Muscle layer of duodenum (tissue), 2 donors: ENCODE measurements around the gene CUTC.

Source experiments
- H3K27ac ChIP-seq: one replicate; pipeline ENCODE4 v1.7.0; 2013; ENCODE audit warnings: mild to moderate bottlenecking, low read length
- H3K27me3 ChIP-seq: one replicate; pipeline ENCODE4 v1.7.0; 2013; ENCODE audit warnings: low read depth, mild to moderate bottlenecking, control low read depth, low read length
- H3K36me3 ChIP-seq, 2 donors: one replicate each; pipeline ENCODE4 v1.7.0; 2013; ENCODE audit warnings: low read length in 2 of 2, control low read depth in 1 of 2, mild to moderate bottlenecking in 1 of 2; ENCODE audit not compliant: insufficient read depth in 2 of 2, control insufficient read depth in 1 of 2
- H3K4me1 ChIP-seq, 2 donors: one replicate each; pipeline ENCODE4 v1.7.0; 2013; ENCODE audit warnings: low read length in 2 of 2, mild to moderate bottlenecking in 2 of 2, control low read depth in 1 of 2, moderate library complexity in 1 of 2; ENCODE audit not compliant: insufficient read depth in 2 of 2, control insufficient read depth in 1 of 2
- H3K4me3 ChIP-seq, 2 donors: one replicate each; pipeline ENCODE4 v1.7.0; 2013; ENCODE audit warnings: low read length in 2 of 2, low read depth in 1 of 2, mild to moderate bottlenecking in 1 of 2
- H3K9me3 ChIP-seq, 2 donors: one replicate each; pipeline ENCODE4 v1.7.0; 2013; ENCODE audit warnings: low read length in 2 of 2, control low read depth in 1 of 2, mild to moderate bottlenecking in 1 of 2; ENCODE audit not compliant: control insufficient read depth in 1 of 2
- donor health status: healthy.

Gene CUTC

DNA sequence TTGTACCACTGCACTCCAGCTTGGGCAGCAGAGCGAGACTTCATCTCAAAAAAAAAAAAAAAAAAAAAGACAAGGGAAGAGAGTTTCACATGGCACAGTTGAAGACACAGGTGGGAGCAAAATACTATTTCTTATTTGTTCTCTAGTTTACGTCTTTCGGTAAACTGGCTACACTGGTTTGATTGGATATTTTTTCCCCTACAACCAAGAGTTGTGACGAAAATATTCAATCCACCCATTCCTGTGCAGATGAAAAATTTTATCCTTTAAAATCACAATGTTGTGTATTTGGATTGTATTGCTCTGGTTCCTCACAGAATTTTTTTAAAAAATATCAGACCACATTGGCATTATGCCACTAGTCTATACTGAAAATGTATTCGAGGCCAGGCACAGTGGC, 35.9 kb downstream of the CUTC start:
- H3K27ac ChIP-seq: no peak overlapping the region
- H3K36me3 ChIP-seq: no peaks in the 10 kb centered on the region
- H3K4me3 ChIP-seq: no peak overlapping the region
- H3K4me1 ChIP-seq: no peaks in the 10 kb centered on the region
- no peaks in the 10 kb centered on the region for H3K27me3 ChIP-seq
- H3K9me3 ChIP-seq: no peaks in the 10 kb centered on the region

DNA sequence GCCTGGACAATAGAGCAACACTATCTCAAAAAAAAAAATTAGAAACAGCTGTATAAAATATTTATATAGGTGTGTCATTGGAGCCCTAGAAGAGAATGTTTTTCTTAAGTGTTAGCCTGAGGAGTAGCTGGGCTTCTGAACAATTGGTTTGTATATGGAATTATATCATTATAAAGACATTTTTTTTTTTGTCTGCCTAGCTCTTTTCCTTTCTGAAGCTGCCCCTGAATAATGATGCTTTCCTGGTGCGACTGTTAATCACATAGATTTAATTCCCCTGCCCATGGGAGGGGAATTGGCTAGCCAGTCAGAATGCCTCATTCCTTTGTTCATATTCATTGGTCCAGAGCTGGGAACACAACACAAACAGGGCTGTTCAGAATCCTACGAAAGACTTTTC, 36.5 kb downstream of the CUTC start:
- Histone ChIP-seq H3K27ac (no peak overlapping the region), H3K27me3 (no peaks in the 10 kb centered on the region), H3K9me3 (no peaks in the 10 kb centered on the region), H3K4me3 (no peak overlapping the region), H3K4me1 (no peaks in the 10 kb centered on the region), H3K36me3 (no peaks in the 10 kb centered on the region)

DNA sequence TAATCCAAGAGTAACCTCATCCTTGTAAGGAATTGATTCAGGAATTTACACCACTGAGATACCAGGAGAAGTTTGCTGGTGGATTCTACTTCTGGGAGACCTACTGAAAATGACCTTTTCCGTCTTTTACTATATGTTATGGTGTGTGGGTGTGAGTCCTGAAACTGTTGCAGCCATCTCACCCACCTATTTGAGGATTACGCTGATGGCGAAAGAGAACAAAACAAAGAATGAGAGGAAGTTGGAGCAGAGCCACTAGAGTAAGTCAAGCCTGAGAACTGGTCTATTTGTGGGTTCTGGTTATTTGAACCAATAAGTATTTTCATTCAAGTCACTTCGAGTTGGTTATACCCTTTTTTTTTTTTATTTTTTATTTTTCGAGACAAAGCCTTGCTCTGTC, 37.7 kb downstream of the CUTC start:
- no peak overlapping the region for H3K27ac ChIP-seq
- no peaks in the 10 kb centered on the region for H3K9me3 ChIP-seq
- H3K4me1 ChIP-seq: no peaks in the 10 kb centered on the region
- H3K27me3 ChIP-seq: no peaks in the 10 kb centered on the region
- no peaks in the 10 kb centered on the region for H3K36me3 ChIP-seq
- H3K4me3 ChIP-seq: no peak overlapping the region

DNA sequence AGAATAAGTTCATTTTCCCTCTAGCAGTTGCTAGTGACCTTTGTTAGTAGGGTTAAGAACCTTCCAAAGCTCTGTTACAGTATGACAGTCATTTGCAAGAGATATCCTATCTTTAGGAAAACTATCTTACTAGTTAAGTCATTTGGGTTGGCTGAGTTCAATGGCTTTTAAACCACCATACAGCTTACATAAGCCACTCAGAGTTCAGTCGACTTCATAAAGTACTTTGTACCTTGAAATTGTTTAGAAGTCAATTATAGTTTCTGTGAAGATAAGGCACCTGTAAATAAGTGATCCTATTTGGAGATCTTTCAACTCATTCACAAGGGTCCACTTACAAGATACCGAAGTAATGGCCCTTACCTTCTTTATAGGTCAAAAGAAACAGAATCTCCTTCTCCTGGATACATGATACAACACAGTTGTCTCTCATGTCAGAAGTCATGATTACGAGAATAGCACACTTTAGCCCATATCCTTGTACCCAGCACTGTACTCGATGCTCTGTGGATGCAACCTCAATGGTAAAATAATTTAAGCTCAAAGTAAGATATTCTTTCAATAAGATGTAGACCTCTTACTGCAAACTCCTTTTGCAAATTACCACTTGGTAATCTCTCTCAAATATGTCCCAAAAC, 38.5 kb downstream of the CUTC start:
- no peak overlapping the region for H3K27ac ChIP-seq

DNA sequence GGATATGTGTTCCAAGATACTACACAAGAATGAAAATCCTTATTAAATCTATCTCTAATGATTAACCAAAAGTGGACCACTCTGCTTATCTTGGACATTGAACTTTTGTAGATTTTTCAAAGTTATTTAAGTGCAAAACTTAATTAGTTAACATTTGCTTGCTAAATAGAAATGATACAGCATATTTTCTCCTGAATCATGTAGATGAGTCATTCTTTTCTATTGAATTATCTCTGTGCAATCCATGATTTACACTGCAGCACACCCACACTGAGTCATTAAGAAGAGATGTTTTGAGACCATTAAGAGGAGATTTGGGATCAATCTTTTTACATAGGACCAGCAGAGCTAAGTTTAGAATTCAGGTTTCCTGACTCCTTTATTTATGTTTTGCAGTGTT, 43.8 kb downstream of the CUTC start:
- Histone ChIP-seq H3K4me1 (no peaks in the 10 kb centered on the region), H3K27ac (no peak overlapping the region), H3K4me3 (no peak overlapping the region), H3K9me3 (no peaks in the 10 kb centered on the region), H3K27me3 (no peaks in the 10 kb centered on the region), H3K36me3 (no peaks in the 10 kb centered on the region)

More for the DNA sequence above, 38.5 kb downstream of the CUTC start:
- Histone ChIP-seq H3K9me3 (no peaks in the 10 kb centered on the region), H3K36me3 (no peaks in the 10 kb centered on the region), H3K4me3 (no peak overlapping the region), H3K4me1 (no peaks in the 10 kb centered on the region), H3K27me3 (no peaks in the 10 kb centered on the region)

DNA sequence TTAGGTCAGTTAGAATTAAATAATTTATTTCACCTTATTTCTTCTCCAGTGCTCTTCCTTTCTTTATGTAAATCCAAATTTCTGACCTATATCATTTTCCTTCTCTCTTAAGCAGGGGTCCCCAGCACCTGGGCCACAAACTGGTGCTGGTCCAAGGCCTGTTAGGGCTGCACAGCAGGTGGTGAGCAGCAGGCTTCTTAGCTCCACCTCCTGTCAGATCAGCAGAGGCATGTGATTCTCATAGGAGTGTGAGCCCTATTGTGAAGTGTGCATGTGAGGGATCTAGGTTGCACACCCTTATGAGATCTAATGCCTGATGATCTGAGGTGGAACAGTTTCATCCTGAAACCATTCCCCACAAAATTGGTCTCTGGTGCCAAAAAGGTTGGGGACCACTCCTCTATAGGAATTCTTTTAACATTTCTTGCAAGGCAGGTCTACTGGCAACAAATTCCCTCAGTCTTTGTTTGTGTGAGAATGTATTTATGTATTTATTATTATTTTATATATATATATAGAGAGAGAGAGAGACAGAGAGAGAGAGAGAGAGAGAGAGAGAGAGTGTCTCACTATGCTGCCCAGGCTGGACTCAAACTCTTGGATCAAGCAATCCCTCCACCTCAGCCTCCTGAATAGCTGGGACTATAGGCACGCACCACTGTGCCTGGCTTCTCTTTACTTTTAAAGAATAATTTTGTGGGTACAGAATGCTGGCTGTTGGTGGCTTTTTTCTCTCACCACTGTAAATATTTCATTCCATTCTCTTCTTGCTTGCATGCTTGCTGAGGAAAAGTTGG, 46.1 kb downstream of the CUTC start:
- no peak overlapping the region for H3K27ac ChIP-seq
- no peaks in the 10 kb centered on the region for H3K27me3 ChIP-seq
- no peak overlapping the region for H3K4me3 ChIP-seq
- no peaks in the 10 kb centered on the region for H3K9me3 ChIP-seq
- H3K36me3 ChIP-seq: no peaks in the 10 kb centered on the region
- H3K4me1 ChIP-seq: no peaks in the 10 kb centered on the region

DNA sequence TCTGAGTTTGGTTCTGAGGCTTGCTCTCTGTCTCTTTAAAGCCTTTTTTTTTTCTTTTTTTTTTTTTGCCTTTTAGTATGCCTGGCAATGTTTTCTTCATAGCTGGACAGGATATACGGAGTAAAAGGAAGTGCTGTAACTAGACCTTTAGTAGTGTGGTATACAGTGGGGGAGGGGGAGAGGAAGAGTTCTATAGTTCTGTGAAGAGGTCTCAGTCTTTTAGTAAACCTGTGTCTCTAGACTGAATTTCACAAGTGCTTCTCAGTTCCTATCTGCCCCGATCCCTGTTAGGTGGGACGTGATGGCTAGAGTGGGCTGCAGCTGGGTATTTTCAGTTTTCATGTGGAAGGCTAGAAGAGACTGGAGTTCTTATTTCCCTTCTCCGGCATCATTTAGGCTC, 47.3 kb downstream of the CUTC start:
- no peaks in the 10 kb centered on the region for H3K9me3 ChIP-seq
- peak overlapping the region; percentile 17 to 31 for H3K4me3 ChIP-seq
- H3K36me3 ChIP-seq: no peaks in the 10 kb centered on the region
- H3K27ac ChIP-seq: peak overlapping the region; percentile 72
- peaks cover 0 to 5% of the 10 kb centered on the region in 2 donors for H3K4me1 ChIP-seq
- H3K27me3 ChIP-seq: no peaks in the 10 kb centered on the region

DNA sequence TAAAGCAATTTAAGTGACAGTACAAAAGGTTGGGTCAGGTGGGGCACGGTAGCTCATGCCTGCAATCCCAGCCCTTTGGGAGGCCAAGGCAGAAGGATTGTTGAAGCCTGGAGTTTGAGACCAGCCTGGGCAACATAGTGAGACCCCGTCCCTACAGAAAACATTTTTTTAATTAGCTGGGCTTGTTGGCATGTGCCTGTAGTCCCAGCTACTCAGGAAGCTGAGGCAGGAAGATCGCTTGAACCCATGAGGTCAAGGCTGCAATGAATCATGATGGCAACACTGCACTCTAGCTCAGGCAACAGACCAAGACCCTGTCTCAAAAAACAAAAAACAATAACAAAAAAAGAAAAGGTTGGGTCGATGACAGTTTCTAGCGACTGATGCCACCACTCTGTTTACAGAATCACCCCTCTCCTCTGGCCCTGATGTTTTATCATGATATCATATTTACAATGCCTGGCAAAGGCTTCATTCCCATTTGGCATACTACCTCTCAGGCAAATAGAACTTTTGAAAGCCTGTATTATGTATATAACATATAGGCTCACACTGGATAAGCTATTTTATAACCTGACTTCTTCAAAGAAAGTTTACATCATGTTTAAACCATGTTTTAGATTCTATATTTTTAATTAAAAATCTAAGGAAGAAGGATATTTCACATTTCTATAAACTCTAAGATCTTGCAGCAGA, 49.8 kb downstream of the CUTC start:
- Histone ChIP-seq H3K27me3 (no peaks in the 10 kb centered on the region), H3K36me3 (no peaks in the 10 kb centered on the region), H3K4me1 (peaks cover 0 to 8% of the 10 kb centered on the region in 2 donors), H3K27ac (no peak overlapping the region), H3K4me3 (no peak overlapping the region), H3K9me3 (no peaks in the 10 kb centered on the region)

DNA sequence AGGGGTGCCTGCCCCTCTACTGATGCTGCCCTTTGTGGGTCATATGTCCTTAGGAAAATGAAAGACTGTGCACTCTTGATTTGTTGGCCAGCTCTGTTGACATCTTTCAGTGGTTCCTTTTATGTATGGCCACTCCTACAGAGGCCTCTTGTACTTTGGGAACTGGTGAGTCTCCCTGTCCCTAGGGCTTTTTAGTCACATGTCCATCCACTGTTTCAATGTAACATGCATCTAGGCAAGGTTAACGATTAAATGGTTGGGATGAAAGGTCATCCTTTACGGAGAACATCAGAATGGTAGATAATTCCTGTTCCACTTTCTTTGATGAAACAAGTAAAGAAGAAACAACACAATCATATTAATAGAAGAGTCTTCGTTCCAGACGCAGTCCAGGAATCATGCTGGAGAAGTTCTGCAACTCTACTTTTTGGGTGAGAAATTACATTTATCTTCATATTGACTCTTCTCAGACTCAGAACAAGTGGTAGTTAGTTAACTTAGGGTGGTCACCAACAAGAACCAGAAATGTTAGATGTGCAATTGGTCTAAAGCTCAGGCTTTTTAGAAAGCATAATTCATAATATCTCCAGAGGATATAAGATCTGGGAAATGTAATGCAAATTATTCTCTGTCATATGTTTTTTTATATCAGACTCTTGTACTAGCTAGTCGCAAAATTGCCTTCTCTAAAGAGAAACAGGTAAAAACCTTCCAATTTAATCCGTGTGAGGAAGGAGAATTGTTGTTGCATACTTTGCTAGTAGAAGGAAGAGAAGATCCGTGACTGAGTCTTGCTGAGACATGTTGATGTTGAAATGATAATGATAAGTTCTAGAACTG, 50.6 kb downstream of the CUTC start, which contains the start of gene ABCC2:
TSS of gene ABCC2 (plus strand) at position 194 of the 840 bp plus-strand sequence. CDS start at position 399, 205 bp downstream.
- Histone ChIP-seq H3K9me3 (no peaks in the 10 kb centered on the region), H3K4me3 (no peak within 1 kb of the TSS), H3K27ac (no peak within 1 kb of the TSS), H3K4me1 (peaks cover 0 to 8% of the 10 kb centered on the region in 2 donors), H3K27me3 (no peaks in the 10 kb centered on the region), H3K36me3 (no peaks in the 10 kb centered on the region)

DNA sequence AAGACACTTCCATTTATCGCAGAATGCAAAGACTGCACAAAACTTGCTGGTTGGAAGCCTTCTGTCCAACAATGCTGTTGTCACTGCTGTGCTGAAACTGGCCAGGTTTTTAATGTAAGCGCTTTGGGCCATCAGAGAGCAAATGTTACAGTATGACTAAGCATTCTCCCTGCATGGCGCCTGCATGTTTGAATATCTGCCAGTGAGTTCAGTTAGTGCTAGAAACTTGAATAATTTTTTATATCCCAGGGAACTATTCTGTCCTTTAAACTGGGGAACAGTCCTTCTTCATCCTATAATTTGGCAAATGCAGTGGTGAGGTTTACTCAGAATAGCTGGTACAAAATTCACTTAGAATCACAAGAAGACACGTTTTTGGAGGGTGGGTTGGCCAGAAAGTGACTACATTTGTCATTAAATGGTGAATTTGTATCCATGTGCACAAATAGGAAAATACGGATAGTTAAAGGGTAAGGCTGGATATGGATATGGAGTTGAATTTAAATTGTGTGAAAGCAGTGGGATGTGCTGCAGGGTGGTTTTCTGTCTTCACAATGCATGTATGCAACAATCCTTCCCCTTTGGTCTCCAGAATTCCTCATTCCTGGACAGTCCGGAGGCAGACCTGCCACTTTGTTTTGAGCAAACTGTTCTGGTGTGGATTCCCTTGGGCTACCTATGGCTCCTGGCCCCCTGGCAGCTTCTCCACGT, 52.1 kb downstream of the CUTC start:
- Histone ChIP-seq H3K9me3 (no peaks in the 10 kb centered on the region), H3K36me3 (no peaks in the 10 kb centered on the region), H3K27me3 (no peaks in the 10 kb centered on the region), H3K27ac (peak overlapping the region; percentile 17), H3K4me3 (no peak overlapping the region), H3K4me1 (peaks cover 0 to 8% of the 10 kb centered on the region in 2 donors)
